ENCODE data around the gene TEK.

The TEK gene

DNA sequence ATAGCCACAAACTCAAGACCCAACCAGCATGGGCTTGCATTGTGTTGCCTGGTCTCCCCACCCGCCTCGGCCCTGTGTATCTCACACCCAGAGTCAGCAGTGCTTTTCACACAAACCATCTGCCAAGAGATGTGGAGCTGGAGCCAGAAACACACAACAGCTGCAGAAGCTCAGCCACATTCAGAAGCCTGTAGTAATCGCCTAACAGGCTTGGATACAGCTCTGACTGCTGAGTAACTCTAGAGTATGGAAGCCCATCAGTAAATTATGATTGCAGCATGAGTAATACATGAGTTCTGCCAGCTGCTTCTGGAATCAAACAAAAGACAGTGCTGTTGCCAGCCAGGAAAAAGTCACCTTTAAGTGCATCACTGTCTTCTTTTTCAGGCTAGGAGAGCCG lies 16.0 kb downstream of the TEK start:
- peak; percentile 43 to 63 for DNase-seq

DNA sequence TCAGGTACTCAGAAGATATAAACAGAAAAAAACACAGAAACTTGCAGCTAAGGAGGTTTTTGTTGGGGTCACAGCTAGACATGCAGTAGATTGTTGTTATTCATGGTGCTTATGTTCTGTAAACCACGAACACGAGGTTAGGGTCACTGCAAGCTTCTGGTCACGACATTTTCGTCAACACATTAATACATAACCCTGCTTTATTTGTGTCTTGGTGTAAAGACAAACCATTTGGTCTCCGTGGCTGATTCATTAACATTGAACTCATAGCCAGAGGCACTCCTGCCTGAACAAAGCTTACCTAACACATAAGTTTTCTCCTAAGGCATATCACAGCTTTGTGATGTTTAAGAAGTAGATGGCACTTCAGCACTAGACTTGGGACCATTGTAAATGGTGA lies 16.9 kb downstream of the TEK start:
- DNase-seq, result no peak

DNA sequence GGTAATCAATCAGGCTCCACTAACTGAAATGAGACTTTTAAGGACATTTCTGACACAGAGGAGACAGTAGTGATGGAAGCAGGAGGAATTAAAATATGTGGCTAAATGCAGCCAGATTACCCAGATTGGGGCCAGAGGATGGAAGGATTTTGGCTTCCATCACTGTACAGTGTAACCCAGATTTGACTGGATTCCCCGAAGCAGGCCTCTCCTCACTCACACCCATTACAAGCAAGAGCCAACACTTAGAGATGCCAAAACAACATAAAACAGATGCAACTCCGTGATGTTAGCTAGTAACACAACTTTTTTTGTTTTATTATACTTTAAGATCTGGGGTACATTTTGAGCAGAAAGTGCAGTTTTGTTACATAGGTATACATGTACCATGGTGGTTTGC lies 17.6 kb downstream of the TEK start:
- no peak for DNase-seq

DNA sequence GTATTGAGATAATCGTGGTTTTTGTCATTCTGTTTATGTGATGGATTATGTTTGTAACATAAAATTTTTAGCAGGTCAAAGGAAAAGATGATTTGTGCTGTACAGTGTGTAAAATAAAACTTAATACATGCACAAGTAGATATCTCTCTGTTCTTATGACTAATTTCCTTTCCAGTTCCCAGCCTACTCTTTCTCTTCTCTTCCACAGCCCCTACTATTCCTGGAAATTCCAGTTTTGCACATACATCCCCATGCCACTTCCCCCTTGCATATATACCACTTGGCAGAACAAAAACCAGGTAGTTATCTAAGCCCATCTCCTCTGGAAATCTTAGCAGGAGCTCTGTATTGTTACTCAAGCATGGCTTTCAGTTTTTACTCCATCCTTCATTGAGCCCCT lies 20.2 kb downstream of the TEK start:
- DNase-seq, result no peak

DNA sequence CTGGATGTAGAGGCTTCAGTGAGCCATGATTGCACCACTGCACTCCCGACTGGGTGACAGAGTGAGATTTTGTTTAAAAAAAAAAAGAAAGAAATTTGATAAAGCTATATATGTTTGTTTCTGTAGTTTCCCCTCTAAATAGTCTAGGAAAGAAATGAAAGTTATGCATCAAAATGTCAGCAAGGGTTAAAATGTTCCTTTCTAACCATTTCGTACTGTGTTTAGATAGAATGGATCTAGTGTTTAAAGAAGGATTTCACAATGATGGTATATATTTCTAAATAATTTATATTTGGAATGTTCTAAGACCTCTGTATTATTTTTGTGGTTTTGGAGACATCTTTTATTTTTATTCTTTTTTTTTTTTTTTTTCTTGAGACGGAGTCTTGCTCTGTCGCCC lies 22.7 kb downstream of the TEK start:
- no peak for DNase-seq

DNA sequence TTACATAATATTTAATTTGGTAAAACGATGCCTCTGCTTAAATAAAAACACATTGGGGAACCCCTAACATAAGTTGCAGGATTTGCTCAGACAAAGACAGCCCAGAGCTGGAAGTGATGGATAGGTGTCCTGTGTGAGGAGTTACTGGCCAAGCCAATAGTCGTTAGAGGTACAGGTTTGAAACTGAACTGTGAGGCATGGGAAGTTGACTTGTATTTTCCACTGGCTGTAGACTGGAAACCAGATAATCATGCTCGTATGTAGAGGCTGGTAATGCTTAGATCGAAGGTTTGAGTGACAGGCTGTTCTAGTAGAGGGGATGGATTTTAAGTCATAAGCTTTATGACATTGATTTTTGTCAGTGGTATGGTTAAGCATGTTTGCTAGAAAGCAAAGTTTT lies 24.8 kb downstream of the TEK start:
- DNase-seq, result no peak

DNA sequence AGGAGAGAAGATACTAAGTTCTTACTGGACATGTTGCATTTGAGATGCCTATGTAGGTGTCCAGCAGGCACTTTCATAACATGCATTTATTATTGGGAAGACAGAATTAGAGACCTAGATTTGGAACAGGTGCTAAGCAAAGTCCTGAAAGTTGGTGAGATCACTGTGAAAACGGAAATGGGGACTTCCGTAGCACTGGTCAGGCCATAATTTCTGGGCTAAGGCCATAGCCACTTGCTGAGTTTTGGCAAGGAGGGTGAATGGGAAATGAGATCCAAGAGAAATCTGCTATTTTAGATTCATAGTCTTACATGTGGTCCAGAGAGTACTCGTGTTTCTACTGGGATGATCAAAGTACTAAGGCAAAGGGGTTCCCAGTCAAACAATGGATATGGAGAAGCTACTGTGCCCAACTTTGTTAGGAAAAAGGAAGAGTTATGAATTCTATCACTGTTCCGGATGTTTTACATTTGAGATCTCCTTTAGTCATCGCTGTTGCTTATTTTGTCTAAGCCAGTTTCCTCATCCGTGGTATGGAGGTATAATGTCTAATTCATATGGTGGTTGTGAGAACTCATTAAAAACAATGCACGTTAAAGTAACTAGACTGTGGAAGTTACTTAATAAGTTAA lies 33.4 kb downstream of the TEK start:
- no peak for DNase-seq

DNA sequence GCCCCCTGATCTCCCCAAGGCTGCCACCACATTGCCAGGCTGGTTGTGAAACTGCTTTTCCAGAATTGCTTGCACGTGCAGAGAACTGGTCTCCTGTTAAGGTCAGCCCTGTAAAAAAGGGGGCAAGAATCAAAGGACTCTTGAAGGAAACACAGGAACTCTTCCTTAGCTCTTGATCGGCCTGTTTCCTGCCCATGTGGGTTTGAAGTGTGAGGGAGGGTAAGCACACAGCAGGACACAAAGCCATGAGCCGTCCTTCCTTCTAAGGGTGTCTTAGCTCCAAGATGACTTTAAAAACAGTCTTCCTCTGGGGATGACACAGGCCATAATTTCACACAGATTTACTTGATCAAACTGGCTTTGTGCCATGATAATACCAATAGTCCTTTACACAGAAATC lies 36.1 kb downstream of the TEK start:
- no peak for DNase-seq

DNA sequence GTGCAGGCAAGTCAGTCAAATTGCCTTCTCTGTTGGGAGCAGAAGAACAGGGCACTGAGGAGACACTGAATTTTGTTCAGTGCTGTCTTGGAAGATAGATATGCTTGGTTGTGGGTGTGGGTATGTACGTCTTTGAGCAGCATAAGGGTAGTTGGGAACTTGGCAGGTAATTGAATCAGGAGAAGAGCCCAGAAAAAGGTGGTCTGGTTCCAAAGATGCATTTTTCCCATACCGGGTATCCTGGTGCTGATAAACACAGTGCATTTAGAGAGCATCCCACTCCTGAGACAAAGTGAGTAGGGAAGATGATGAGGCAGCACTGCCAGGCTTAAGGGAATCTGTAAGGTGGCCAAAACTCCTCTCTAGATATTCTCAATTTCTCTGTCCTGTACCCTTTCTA lies 40.6 kb downstream of the TEK start:
- no peak for DNase-seq

DNA sequence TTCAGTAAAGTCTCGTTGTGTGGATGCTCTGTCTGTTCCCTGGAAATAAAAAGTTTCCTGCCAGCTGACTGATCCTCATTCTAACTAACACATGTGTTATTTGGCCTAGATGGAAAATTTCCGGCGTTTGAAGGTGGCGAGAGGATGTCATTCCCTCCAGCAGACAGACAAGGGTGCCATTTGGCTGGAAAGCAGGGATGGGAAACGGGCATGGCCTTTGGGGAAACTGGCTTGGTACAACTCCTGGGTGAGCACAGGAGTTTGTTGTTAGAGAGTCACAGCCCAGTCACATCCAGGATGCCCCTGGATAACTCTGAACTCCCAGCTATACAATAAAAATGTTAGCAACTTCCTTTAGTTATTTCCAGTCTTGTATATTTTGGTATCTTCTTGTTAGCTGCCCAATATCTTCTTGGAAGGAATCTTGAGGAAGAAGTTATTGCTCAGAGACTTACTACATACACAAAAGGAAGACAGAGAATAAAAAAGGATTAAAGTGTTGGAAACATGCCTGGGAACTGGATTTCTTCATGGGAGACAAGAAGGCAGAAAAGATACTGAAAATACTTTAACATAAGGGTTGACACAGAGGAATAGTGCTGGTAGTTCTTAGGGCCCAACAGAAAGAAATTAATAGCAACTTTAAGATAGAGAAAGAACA lies 41.9 kb downstream of the TEK start:
- no peak for DNase-seq

DNA sequence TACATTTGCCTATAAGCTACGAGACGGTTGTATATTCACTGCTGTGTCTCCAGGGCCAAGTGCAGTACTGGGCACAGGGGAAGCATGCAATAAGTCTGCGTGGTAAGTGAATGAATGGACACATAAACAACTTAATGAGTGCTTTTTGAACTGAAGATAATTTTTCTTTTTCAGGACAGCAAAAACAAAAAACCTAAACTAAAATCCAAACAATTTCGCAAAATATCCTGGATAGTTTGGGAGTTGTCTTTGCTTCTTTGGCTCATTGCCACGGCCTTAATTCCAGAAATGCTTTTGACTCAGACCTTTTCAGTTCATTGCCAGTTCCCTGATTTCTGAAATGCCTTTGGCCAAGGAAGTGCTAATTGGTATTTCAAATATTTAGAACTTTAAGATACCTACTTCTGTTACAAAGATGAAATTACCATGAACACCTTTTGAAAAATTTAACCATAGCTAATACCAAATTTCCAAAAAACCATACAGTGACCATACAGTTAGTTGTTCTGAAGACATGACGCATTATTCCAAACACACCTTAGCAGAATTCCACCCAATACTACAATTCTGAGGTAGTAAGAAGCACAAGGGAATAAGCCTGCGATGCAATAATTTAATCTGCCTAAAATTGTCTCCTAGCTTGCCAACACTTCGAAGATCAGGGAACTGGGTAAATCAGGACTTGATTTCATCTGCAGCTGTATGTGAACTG lies 42.8 kb downstream of the TEK start:
- DNase-seq, result no peak

DNA sequence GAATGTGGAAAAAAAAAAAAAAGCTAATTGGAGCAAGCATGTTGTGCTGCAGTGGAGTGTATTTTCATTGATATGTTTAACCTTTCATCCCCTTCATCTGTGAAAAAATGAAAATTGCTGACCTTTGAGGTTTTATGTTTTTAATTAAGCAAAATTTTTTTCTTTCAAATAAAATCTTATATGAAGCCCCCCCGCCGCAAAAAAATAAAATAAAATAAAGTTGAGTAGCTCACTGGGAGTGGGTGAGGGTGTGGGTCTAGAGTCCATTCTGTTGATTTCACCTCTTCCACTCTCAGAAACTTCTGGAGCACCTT lies 43.3 kb downstream of the TEK start:
- no peak for DNase-seq

DNA sequence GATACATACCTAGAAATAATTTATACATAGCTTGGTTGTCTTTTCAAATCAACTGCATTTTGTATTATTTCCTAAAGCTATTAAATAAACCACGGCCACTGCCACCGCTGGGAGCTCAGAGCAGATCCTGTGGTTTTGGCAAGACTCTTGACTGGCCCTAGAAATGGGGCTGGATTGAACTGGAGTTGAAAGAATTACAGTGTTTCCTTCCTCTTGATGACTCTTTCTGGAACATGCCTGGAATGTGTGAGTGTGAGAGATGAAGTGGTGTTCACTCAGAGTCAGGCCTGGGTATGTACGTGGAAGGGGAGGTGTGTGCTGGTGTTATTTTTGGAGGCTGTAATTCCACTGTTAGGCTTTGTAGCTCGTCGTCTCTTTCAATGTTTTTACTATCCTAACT lies 45.9 kb downstream of the TEK start:
- DNase-seq, result no peak

DNA sequence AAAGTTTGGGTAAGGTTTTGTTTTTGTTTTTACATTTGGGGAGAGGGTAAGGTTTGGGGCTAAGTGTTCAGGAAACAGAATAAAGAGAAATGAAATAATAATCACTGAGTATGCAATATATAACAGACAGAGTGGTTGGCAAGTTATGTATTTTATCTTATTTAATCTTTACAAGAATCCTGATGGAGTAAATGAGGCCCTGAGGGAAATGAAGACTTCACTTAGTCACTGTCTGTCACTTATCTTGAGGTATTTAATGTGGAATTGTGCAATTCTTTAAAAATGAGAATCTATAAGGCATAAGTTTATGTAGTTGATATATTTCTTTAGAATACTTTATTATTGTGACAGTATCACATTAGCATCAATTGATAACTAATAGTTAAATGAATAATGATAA lies 48.1 kb downstream of the TEK start:
- DNase-seq, result no peak

DNA sequence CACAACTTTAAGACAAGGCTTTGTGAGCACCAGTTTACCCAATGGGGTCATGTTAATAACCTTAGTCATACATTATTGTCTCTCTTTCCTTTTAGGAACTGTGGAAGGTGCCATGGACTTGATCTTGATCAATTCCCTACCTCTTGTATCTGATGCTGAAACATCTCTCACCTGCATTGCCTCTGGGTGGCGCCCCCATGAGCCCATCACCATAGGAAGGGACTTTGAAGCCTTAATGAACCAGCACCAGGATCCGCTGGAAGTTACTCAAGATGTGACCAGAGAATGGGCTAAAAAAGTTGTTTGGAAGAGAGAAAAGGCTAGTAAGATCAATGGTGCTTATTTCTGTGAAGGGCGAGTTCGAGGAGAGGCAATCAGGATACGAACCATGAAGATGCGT lies 48.7 kb downstream of the TEK start:
- no peak for DNase-seq

DNA sequence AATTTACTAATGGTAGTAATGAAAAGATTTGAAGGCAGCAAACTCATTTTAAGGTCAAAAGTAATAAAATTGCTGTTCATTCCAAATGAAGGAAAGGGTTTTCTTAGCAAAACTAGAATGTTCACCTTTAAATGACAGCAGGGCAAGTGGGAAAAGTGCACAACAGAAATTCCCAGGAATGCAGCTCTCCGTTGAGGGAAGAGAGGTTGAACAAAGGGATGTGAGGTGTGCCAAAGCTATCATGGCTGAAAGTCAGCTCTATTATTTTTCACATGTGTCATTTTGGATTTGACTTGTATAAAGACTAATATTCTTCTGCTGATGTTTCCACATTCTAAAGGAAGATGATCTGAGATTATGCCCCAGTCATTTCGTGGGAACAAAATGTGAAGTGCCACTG lies 51.6 kb downstream of the TEK start:
- DNase-seq, result no peak

DNA sequence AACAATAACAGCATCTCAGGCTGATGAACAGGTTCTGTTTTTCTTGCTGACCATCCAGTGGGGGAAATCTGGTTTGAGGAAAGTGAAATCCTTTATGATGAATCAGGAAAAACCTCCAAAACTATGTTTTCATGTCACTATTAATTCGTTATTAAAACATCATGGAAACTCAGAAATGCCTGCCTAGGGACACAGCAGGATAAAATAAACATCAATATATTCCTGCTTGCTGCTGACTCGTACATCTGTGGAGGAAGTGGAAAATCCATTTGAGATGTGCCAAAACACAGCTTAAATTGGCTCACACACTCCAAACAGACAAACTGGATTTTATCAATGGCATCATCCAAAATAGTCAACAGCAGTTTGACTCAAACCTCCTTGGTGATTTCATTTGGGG lies 53.0 kb downstream of the TEK start:
- no peak for DNase-seq

DNA sequence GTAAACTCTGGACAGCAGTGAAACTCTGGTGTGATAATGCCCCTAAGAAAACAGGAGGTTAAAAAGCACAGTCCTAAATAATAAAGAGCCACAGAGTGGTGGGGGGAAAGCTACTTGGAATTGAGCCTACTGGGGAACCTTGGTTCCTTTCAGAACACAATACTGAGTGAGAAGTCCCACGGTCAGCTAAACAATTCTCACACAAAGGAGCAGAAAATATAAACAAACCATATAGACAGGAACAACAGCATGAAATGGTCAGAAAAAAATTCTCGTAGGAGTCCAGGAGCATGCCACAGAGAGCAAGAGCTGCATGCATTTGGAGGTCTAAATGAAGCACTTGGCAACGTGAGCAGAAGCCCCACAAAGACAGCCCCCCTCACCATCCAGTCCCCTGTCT lies 56.0 kb downstream of the TEK start:
- no peak for DNase-seq

DNA sequence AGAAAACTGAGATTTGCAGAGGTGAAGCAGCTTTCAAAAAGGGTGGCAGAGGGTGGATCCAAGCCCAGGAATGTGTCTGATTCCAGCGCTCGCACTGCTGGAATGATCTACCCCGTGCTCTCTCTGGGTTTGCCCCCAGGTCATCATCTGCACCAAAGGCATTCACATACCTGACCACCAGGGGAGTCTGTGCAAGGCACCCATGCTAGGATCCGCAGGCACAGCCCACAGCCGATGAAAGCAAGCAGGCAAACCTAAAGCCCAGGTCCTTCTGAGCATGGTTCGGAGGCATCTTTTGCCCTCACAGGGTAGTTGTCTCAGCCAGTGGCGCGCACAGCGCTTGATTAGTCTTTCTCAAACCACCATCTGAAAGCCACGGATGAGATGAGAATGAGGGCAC lies 56.6 kb downstream of the TEK start:
- no peak for DNase-seq

DNA sequence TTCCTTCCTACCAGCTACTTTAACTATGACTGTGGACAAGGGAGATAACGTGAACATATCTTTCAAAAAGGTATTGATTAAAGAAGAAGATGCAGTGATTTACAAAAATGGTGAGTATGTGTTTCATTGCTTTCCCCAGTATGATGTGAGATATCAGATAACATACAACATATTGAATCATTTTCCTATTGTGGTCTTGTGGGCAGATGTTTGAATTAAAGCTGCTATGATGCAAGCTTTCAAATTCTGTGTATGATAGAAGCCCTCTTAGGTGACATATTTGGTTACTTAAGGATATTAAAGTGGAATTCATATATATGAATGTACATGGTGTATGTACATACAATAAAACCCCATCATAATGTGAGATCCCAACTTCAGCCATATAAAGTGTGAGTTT lies 59.5 kb downstream of the TEK start:
- no peak for DNase-seq

DNA sequence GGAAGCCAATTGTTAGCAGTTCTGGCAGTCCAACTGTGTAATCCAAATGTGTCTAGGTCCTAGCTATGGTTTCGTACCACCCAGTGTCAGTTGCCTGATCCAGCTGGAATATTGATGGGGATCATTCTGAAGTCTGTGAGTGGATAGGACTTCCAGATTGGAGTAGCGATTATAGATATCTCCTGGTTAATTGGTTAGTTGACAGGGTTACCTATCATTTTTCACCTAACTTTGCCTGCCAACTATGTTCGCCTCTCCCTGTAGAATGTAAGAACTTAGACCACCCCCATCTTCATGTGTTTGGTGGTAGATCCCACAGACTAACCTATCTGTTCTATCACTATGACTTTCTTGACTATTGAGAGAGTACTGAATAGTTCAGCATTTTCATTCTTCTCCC lies 59.9 kb downstream of the TEK start:
- no peak for DNase-seq

DNA sequence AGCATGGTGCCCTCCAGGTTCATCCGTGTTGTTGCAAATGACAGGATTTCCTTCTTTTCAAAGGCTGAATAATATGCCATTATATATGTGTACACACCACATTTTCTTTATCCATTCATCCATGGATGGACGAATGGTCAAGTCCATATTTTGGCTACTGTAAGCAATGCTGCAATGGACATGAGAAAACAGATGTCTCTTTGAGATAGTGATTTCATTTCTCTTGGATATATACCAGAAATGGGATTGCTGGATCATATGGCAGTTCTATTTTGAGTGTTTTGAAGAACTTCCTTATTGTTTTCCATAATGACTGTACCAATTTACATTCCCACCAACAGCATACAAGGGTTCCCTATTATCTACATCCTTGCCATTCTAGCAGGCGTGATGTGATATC lies 67.9 kb downstream of the TEK start:
- no peak for DNase-seq

DNA sequence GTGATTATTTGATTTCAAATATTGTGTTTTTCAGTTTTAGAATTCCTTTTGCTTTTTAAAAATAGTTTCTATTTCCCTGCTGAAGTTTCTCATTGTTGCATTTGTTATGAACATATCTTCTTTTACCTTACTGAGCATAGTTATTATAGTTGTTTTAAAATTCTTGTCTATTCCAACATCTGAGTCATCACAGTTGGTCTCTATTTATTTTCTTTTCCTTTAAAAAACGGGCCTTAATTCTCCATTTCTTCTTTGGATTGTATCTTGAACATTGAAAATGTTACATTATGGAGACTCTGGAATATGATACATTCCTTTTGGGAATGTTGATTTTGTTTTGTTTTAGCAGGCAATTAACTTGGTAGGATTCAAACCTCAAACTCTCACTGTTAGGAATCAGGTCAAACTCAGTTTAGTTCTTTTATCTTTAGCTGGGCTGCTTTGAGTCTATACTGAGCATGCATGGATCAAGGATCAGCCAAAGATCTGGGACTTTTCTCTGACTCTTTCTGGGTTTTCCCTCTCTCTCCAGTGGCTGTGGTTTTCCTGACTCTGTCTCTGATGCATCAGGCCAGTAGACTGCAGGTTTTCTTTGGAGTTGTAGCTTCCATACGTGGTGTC lies 70.3 kb downstream of the TEK start:
- no peak for DNase-seq

DNA sequence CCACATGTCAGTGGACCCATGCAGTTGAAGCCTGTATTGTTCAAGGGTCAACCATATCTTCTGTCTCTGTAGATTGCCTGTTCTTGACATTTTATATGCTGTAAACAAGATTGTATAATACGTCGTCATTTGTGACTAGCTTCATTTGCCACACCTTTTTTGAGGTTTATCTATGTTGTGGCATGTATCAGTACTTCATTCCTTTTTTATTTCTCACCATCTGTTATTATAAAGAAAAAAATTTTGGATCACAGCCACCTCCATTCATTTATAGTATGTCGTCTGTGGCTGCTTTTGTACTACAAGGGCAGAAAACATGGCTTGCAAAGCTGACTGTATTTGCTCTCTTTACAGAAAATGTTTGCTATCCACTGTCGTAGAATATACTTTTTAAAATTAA lies 72.4 kb downstream of the TEK start:
- DNase-seq, result no peak

DNA sequence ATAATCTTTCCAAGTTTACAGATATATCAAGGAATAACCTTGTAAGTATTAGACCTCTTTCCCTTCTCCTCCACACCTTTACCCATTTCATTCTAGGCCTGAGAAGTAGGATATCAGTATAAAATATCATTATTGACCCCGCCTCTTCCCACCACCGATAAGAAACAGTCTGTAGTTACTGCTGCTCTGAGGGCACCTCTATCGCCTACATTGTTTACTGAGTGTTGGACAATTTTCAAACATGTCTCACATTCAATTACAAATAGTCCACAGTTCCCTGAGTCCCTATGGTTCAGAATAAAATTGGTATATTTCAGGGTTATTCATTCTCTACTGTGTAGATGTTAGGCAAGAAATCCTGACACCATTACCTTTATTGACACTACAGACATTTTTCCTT lies 73.4 kb downstream of the TEK start:
- DNase-seq, result no peak
